GM19328 (cell line): ENCODE data around the gene UBE2G1.

ENCODE experiments used
- ATAC-seq: cut with Tn5 transposase; IDR thresholded peaks from one replicate; pipeline ENCODE4 v1.9.1; 2021; ENCODE audit warnings: mild to moderate bottlenecking, moderate library complexity; ENCODE audit not compliant: unreplicated experiment

The UBE2G1 gene

DNA sequence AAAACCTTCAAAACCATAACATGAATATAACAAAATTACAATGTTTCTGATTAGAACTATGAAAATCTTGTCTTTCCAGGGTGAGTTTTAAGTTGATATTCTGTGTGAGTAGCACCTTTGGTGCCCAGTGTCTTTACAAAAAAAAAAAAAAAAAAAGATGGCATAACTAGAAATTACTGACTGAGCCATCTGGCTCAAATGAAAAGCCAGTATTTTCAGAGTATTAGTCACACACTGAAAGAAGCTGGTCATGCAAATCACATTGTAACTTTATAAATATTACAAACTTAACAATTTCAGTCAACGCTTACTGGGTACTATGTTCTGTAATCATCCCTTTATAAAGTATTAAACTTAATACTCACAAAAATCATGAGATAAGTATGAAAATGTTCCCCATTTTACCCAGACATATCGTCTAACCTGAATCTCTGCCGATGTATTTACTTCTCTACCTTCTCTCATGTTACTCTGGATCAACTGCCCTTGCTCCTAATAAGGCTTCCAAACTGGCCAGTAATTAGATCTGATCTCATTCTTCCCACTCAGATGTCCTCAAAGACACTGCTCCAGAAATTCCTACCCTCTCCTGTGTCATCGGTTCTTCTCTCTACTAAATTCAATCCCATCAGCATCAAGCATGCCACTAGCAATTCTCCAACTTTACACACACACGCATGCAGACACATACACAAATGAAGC, 25.4 kb downstream of the UBE2G1 start:
- ATAC-seq = no peak

DNA sequence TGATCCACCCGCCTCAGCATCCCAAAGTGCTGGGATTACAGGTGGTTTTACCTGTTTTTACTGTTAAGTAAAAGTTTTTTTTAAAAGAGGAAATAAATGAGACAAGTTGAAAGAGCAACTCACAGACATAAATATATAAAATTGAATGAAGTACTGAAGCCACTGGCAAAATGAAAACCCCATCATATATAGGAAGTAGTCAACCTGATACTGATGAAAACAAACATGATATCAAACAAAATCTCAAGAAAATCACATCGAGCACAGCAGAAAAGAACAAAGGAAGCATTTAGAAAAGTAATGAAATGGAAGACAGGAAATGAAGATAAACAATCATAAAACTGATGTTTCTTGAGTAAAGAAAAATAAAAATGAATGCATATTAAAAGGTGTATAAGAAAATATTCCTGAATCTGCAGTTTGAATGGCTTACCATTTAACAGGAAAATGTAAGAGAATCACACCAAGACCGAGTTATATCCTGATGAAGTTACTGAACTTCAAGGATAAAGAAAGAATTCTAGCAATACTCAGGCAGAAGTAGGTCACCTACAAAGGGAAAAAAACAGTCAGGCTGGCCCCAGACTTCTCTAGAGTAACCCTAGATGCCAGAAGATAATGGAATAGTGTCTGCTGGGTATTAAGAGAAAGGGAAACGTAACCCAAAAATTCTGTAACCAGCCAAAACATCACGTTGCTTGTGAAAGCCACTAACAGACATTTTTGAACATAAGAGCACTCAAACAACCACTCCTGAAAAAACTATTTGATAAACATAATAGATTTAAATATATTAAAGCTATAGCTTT, 31.5 kb downstream of the UBE2G1 start:
- ATAC-seq = no peak

DNA sequence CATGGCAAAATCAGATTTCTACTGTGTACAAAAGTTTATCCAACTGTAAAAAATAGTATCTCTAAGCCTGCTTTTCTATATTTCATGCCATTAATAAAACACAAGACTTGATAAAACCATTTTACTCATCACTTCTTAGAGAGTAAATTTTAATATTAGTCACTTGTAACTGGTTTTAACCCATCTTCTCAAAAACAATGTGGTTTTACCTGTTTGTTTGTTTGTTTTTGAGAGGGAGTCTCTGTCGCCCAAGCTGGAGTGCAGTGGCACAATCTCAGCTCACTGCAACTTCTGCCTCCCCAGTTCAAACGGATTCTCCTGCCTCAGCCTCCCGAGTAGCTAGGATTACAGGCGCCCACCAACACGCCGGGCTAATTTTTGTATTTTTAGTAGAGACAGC, 32.1 kb downstream of the UBE2G1 start:
- no peak for ATAC-seq

DNA sequence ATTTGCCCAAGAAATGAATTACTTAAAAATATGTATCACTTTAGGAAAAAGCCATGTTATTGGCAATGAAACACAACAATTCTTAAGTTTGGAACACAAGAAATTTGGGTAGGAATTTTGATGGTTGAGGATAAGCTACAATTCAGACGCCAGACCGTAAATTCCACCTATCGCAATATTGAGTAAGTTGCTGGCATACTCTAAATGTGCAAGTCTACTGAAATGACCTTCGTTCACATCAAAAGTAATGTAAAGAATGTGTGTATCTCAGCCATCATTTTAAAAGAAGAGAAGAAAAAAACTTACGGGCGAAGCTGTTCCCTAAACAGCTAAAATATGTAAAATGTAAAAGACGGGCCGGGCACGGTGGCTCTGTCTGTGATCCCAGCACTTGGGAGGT, 33.4 kb downstream of the UBE2G1 start:
- no peak for ATAC-seq

DNA sequence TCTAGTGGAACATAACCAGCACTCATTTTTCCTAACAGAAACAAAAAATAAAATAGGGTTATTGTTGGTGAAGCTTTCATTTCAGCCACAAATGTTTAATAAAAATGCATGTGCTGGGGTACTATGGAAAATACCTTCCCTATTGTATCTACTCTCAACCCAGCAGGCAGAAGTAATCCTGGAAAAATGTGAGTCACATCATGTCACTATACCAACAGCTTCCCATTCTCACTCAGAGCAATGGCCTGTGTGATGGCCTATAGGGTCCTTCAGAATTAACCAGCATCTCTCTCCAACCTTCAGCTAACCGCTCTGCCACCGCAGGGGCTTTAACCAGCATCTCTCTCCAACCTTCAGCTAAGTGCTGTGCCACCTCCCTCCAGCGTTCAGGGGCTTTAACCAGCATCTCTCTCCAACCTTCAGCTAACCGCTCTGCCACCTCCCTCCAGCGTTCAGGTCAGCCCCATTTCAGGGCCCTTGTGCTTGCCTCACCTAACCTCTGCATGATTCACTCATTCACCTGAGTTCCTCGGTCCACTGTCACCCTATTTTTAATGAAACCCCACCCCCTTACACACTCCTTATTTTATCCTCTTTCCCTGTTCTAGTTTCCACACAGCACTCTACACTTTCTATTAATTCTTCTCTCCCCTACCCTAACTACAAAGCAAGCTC, 34.0 kb downstream of the UBE2G1 start:
- no peak for ATAC-seq

DNA sequence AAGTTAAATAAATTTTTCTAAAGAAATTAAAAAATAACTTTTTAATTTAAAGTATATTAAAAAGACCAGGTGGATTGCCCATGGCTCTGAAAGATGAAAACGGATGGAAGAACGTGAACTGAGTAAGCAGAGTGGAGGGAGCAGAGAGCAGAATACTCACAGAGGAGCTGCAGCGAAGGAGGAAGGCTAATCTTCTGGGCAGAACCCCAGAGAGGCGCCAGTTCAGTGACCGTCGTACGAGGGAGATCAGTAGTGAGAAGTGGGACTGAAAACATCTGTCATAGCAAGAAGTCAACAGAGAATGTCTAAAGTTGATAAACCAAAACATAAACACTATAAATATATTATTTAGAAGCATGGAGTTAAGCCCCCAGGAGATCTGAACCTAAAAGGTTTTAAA, 34.9 kb downstream of the UBE2G1 start:
- no peak for ATAC-seq

DNA sequence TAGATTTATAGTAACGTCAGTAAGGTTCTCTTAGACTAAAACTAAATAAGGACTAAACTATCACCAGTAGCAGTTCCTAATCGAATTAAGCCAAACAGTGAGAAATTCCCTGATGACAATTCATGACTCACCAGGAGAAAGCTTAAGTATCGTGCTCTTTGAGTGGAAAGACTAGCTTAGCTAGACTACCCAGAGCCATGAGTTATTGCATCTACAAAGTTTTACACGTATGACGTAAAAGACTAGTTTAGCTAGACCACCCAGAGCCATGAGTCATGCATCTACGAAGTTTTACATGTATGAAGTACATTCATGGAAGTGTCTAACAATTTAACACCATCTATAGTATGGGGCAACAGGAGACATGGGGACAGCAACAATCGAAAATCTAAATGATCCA, 36.6 kb downstream of the UBE2G1 start:
- no peak for ATAC-seq

DNA sequence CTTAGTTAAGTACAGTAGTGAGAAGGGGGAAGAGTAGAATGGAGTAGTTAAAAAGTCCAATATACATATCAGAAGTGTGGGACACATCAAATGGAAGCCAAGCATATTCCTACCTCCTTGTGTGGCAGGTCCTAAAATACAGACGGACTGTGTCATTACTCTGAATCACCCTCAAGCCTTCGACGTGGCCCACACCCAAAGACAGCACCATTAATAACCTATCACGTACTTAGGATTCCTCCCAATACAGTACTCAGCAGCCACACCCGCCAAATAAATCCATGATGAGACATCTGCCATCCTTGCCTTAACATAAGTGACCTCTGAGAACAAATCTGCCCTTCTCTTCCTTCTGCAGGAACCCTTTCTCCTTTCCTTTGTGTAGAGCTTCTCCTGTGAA, 38.9 kb downstream of the UBE2G1 start:
- no peak for ATAC-seq

DNA sequence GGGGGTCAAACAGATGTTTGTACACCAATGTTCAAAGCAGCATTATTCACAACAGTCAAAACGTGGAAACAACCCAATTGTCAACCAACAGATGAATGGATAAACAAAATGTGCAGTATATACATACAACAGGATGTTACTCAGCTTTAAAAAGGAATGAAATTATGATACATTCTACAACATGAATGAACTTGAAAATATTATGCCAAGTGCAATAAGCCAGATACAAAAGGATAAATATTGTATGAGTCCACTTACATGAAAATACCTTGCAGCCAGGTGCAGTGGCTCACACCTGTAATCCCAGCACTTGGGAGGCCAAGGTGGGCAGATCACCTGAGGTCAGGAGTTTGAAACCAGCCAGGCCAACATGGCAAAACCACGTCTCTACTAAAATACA, 39.9 kb downstream of the UBE2G1 start:
- ATAC-seq = no peak

DNA sequence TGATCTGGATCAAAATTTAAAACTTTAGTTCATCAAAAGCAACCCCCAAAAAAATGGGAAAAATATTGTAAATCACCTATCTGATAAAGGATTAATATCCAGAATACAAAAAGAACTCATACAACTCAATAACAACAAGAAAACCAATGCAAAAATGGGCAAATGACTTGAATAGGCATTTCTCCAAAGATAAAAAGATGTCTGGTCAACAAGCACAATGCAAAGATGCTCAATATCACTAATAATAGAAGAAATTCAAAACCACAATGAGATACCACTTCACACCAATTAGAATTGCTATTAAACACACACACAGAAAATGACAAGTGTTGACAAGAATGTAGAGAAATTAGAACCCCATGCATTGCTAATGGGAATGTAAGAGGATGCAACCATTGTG, 40.4 kb downstream of the UBE2G1 start:
- no peak for ATAC-seq

DNA sequence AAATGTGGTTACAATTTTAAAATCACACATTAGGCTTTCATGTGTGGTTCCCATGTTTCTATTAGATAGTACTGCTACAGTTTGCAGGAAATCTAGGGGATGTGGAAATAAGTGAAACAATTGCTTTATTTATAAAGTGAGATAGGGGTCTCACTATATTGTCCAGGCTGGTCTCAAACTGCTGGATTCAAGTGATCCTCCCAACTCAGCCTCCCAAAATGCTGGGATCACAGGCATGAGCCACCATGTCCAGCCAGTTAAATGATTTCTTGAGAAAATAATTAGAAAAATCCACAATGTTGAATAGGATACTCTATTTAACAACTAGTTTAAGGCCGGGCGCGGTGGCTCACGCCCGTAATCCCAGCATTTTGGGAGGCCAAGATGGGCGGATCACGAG, 42.0 kb downstream of the UBE2G1 start:
- no peak for ATAC-seq

DNA sequence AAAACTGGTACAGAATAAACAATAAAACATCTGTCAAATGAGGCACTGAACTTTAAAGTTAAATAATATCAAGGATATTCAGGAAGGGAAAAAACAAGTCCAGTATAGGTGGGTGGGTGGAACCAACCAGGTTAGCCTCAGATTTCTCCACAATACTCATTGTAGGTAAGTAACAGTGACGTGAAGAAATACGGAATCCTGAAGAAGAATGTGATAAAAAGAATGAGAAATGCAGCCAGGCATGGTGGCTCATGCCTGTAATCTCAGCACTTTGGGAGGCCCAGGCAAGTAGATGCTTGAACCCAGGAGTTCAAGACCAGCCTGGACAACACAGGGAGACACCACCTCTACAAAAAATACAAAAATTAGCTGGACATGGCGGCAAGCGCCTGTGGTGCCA, 47.3 kb downstream of the UBE2G1 start:
- ATAC-seq = no peak

DNA sequence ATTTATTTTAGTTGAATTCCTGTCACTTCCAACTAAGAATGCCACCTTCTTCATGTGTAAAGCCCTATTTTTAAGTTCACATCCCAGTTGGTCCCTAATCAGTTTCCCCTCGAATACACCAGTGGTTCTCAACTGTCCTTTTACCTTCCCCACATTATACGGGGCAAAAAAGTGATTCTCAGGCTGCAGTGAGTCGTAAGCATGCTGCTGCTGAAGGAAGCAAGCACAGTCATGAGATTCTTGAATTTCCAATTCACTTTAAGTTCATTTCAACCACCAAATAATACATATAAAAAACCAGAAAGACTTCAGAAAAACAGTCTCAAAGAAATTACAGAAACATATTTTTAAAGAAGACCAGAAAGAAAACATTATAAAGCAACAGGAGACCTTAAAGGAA, 47.9 kb downstream of the UBE2G1 start:
- no peak for ATAC-seq

DNA sequence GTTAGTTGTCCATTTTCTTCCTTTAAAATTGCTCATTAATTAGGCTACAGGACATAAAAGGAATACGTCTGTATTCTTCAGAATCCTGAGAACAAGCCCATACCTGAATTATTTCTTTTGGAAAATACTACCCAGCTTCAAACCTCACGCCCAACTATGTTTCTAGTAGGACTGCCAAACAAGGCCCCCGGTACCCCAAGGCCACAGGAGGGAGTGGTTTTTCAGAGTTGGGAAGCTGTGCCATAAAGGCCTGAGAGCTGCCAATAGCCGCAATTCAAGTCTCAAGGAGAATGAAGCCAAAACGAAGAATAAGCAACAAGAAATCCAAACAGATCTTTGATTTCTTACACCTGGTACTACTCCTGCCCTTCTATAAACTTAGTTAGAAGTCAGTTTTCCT, 48.3 kb downstream of the UBE2G1 start:
- ATAC-seq = no peak

DNA sequence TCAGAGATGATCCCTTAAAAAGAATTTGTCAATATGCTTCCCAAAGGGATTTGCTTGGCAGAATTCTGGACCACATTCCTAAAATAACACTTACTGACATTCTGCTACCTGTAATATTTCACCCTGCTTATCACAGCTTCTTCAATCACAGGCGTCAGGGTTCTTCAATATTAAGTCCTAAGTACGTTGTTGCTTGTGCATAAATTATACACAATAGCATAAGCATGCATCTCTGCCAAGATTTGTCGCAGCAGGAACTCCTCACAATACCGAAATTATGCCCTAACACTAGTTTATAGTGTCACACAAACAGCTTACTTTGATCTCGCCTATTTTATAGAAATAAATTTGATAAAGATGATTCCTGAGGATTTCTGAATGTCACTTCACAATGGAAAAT, 48.9 kb downstream of the UBE2G1 start:
- ATAC-seq = no peak

DNA sequence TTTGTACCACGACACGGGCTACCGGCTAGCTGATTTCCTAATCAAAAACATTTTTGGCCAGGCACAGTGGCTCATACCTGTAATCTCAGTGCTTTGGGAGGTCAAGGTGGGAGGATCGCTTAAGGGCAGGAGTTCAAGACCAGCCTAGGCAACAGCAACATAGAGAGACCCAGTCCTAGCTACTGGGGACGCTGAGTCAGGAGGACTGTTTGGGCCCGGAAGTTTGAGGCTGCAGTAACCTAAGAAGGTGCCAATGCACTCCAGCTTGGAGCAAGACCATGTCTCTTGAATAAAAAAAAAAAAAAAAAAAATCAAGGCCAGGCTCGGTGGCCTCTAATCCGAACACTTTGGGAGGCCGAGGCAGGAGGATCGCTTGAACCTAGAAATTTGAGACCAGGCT, 49.8 kb downstream of the UBE2G1 start:
- no peak for ATAC-seq

DNA sequence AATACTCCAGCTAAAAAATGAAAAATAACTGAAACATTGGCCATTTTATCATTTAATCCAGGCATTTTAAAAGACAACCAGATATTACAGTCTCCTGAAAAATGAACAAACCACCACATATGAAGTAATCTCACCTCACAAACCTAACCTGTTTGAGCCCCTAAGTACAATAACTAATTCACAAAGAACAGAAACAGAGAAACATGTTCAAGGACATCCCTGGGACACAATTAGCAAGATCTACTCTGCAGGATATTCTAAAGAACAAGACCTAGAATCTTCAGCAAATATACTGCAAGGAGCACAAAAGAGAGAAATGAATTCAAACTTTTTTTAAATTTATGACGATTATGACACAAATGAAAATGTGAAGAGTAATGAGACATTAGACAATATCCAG, 51.9 kb downstream of the UBE2G1 start:
- ATAC-seq = no peak

DNA sequence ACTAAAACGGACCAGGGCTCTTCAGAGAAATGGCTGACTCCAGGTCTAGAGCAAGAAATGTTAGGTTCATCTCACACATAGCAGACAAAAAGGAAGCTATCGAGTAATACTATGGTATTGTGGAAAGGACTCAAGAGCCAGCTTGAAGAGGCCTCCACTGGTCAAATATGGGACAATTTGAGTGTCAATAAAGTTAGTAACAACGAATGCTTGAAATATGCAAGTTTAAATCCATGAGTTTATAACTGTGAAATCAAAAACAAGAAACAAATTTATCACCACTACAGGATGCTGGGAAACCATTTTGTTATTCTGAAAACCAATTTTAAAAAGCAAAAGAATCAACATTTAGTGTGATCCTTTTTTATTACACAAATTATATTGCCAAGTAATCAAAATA, 52.3 kb downstream of the UBE2G1 start:
- no peak for ATAC-seq

DNA sequence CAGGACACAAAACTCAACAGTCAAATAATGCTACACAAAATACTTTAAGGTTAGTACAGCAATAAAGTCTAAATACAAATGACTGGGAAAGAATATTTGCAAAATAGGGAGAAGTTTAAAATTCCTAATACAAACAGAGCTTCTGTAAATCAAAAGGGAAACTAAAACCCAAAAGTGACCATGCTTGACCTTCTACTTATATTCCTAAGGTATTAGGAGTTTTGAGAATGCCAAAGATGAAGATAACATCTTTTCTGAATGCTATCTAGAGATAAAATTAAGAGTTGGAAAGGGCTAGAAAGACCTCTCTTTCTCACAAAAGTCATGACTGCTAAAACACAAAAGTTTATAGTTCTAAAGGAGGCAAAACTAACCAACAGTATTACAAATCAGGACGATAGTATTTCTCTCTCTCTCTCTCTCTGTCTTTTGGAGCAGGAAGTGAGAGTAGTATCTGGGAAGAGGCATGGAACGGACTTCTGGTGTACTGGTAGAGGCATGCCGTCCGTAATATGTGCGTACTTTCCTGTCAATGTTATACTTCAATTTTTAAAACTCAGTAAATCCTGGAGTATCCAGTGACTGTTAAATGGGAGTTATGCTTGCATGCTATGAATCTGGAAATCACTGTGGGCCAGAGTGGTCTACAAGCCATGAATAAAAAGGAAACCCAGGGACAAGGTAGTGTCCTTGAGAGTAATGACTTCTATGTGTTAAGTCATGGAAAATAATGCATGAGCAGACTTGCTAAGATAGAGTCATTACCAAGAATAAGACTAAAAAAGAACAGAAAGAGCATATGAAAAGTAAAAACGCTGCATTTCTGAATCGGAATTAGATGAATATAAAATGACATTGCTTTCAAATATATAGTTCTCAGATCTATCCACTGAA, 53.0 kb downstream of the UBE2G1 start:
- no peak for ATAC-seq

DNA sequence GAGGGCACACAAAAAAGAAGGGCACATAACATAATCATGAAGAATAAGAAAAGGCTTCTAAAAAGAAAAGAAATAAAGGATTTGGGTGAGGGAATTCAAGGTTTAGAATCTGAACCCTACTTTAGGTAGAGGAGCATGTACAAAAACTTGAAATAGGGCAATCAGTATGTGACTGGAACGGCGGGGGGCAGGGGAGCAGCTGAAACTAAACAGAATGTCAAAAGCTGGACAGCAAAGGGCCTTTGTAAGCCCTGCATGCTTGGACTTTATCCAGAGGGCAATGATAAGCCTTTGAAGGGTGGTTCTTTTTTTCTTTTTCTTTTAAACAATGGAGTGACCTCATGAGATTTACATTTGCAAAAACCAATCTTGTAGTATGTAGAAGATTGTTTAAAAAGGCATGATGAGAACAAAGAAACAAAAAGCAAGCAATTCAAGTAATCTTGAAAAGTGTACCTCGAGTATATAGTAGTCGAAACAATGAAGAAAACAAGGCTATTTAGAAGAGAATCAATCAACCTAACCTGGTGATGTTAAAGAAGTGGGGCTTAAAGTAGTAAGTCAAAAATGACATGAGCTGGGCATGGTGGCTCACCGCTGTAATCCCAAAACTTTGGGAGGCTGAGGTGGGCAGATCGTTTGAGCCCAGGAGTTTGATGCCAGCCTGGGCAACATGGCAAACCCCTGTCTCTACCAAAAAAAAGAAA, 56.0 kb downstream of the UBE2G1 start:
- ATAC-seq = no peak
